Panc1 (cell line): ENCODE measurements around the gene UGT1A10.

ENCODE experiments used
- POLR2AphosphoS5 ChIP-seq: IDR thresholded peaks from 2 replicates; pipeline ENCODE4 v1.6.1; 2012; ENCODE audit warnings: mild to moderate bottlenecking, low read depth, low read length, moderate library complexity
- TF ChIP-seq, protein P1 (sequence below): fragments of 450-650 bp; IDR thresholded peaks from 2 replicates; pipeline ENCODE4 v1.5.1; 2017; ENCODE audit warnings: mild to moderate bottlenecking

- TF ChIP-seq, protein P1, sequence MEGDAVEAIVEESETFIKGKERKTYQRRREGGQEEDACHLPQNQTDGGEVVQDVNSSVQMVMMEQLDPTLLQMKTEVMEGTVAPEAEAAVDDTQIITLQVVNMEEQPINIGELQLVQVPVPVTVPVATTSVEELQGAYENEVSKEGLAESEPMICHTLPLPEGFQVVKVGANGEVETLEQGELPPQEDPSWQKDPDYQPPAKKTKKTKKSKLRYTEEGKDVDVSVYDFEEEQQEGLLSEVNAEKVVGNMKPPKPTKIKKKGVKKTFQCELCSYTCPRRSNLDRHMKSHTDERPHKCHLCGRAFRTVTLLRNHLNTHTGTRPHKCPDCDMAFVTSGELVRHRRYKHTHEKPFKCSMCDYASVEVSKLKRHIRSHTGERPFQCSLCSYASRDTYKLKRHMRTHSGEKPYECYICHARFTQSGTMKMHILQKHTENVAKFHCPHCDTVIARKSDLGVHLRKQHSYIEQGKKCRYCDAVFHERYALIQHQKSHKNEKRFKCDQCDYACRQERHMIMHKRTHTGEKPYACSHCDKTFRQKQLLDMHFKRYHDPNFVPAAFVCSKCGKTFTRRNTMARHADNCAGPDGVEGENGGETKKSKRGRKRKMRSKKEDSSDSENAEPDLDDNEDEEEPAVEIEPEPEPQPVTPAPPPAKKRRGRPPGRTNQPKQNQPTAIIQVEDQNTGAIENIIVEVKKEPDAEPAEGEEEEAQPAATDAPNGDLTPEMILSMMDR, result no peak
- TF ChIP-seq POLR2AphosphoS5, result no peak
Observed at GRCh38 chr2:233760043-233760442, 123.8 kb downstream of the UGT1A10 start, which contains the start of gene UGT1A1.
